ENCODE results near the gene TM7SF2.

DNA sequence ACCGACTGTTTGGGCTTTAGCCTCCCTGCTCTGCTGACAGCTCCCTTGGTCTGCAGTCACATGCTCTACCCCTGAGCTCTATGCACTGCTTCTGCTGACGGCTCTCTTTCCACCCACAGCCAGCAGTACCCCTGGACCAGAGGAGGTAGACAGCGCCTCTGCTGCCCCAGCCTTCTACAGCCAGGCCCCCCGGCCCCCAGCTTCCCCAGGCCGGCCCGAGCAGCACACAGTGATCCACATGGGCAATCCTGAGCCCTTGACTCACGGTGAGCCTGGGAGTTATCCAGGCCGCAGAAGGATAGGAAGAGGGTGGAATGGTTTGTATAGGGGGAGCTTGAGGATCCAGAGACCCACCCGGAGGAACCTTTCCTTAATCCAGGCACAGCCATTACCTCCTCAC is 24.9 kb upstream of the TM7SF2 start:
- TF ChIP-seq, protein P1, sequence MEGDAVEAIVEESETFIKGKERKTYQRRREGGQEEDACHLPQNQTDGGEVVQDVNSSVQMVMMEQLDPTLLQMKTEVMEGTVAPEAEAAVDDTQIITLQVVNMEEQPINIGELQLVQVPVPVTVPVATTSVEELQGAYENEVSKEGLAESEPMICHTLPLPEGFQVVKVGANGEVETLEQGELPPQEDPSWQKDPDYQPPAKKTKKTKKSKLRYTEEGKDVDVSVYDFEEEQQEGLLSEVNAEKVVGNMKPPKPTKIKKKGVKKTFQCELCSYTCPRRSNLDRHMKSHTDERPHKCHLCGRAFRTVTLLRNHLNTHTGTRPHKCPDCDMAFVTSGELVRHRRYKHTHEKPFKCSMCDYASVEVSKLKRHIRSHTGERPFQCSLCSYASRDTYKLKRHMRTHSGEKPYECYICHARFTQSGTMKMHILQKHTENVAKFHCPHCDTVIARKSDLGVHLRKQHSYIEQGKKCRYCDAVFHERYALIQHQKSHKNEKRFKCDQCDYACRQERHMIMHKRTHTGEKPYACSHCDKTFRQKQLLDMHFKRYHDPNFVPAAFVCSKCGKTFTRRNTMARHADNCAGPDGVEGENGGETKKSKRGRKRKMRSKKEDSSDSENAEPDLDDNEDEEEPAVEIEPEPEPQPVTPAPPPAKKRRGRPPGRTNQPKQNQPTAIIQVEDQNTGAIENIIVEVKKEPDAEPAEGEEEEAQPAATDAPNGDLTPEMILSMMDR (IDR thresholded peaks at IDR 0.05; ENCODE audit: low read length), result no peak
- TF ChIP-seq EZH2 (optimal IDR thresholded peaks at IDR 0.05; ENCODE audit: low read depth, low read length), result no peak

All from MM.1S (cell line).